Mesenchymal stem cell (in vitro differentiated cells and primary cell): ENCODE measurements around the gene SRGAP3.

Source experiments
- DNase-seq: peaks from one replicate; pipeline ENCODE4 v3.0.0-alpha.2; 2013
- H2AFZ ChIP-seq: one replicate; pipeline ENCODE4 v1.6.1; 2013; ENCODE audit warnings: low read depth, mild to moderate bottlenecking, control low read depth, inconsistent platforms, low read length, moderate library complexity
- H2AK5ac ChIP-seq: 2 replicates; pipeline ENCODE4 v1.6.1; 2013; ENCODE audit warnings: low read length, moderate library complexity, mild to moderate bottlenecking, inconsistent platforms; ENCODE audit not compliant: severe bottlenecking
- H2BK120ac ChIP-seq: one replicate; pipeline ENCODE4 v1.6.1; 2013; ENCODE audit warnings: low read depth, mild to moderate bottlenecking, inconsistent platforms, low read length, moderate library complexity
- H2BK12ac ChIP-seq, 2 experiments: one replicate each; pipeline ENCODE4 v1.6.1; 2013; ENCODE audit warnings: inconsistent platforms in 2 of 2, low read length in 2 of 2, mild to moderate bottlenecking in 2 of 2, moderate library complexity in 2 of 2, control low read depth in 1 of 2
- H2BK15ac ChIP-seq: one replicate; pipeline ENCODE4 v1.6.1; 2013; ENCODE audit warnings: mild to moderate bottlenecking, low read depth, inconsistent platforms; ENCODE audit not compliant: poor library complexity, severe bottlenecking
- H2BK5ac ChIP-seq: 2 replicates; pipeline ENCODE4 v1.6.1; 2013; ENCODE audit warnings: low read depth, mild to moderate bottlenecking, low read length, control low read depth, inconsistent platforms; ENCODE audit not compliant: poor library complexity, severe bottlenecking
- H3K14ac ChIP-seq, 2 experiments: one replicate each; pipeline ENCODE4 v1.6.1; 2013; ENCODE audit warnings: inconsistent platforms in 2 of 2, low read length in 2 of 2, control low read depth in 1 of 2, mild to moderate bottlenecking in 1 of 2, moderate library complexity in 1 of 2
- H3K18ac ChIP-seq, 2 experiments: one replicate each; pipeline ENCODE4 v1.6.1; 2013; ENCODE audit warnings: inconsistent platforms in 2 of 2, low read length in 2 of 2, control low read depth in 1 of 2, low read depth in 1 of 2, mild to moderate bottlenecking in 1 of 2
- H3K23ac ChIP-seq, 2 experiments: one replicate each; pipeline ENCODE4 v1.6.1; 2013; ENCODE audit warnings: inconsistent platforms in 2 of 2, low read length in 2 of 2, mild to moderate bottlenecking in 2 of 2, moderate library complexity in 2 of 2, control low read depth in 1 of 2
- H3K27ac ChIP-seq: 2 replicates; pipeline ENCODE4 v1.5.1; 2013; ENCODE audit warnings: mild to moderate bottlenecking, moderate library complexity, low read length, control low read depth, inconsistent platforms; ENCODE audit not compliant: poor library complexity, severe bottlenecking
- H3K27me3 ChIP-seq, 2 experiments: 2 replicates each; pipeline versions ENCODE4 v1.6.1 to v1.7.0; 2013; ENCODE audit warnings: low read length in 2 of 2, mild to moderate bottlenecking in 2 of 2, moderate library complexity in 2 of 2, control low read depth in 1 of 2, inconsistent platforms in 1 of 2; ENCODE audit not compliant: control insufficient read depth in 1 of 2, insufficient read depth in 1 of 2
- H3K36me3 ChIP-seq, 2 experiments: 2 replicates each; pipeline versions ENCODE4 v1.6.1 to v1.7.0; 2013; ENCODE audit warnings: low read length in 2 of 2, control low read depth in 1 of 2, inconsistent platforms in 1 of 2, low read depth in 1 of 2, mild to moderate bottlenecking in 1 of 2; ENCODE audit not compliant: insufficient read depth in 2 of 2, control insufficient read depth in 1 of 2
- H3K4ac ChIP-seq, 2 experiments: one replicate each; pipeline ENCODE4 v1.6.1; 2013; ENCODE audit warnings: inconsistent platforms in 2 of 2, low read length in 2 of 2, mild to moderate bottlenecking in 2 of 2, moderate library complexity in 2 of 2, control low read depth in 1 of 2, low read depth in 1 of 2
- H3K4me1 ChIP-seq: 2 replicates; pipeline ENCODE4 v1.6.1; 2013; ENCODE audit warnings: low read depth, low read length, control low read depth; ENCODE audit not compliant: control insufficient read depth, insufficient read depth
- H3K4me2 ChIP-seq: 2 replicates; pipeline ENCODE4 v1.6.1; 2013; ENCODE audit warnings: low read length, mild to moderate bottlenecking, inconsistent platforms; ENCODE audit not compliant: poor library complexity, severe bottlenecking
- H3K4me3 ChIP-seq, 2 experiments: 2 replicates each; pipeline versions ENCODE4 v1.5.1 to v1.7.0; 2013; ENCODE audit warnings: low read length in 2 of 2, mild to moderate bottlenecking in 2 of 2, control low read depth in 1 of 2, low read depth in 1 of 2; ENCODE audit not compliant: insufficient read depth in 1 of 2
- H3K79me1 ChIP-seq: replicated peaks from 2 replicates; pipeline ENCODE4 v1.6.1; 2013; ENCODE audit warnings: mild to moderate bottlenecking, control low read depth, low read length, inconsistent platforms; ENCODE audit not compliant: poor library complexity, severe bottlenecking
- H3K9ac ChIP-seq: 2 replicates; pipeline ENCODE4 v1.7.0; 2013; ENCODE audit warnings: mild to moderate bottlenecking, low read length, moderate library complexity
- H3K9me3 ChIP-seq: 2 replicates; pipeline ENCODE4 v1.7.0; 2013; ENCODE audit warnings: mild to moderate bottlenecking, low read length; ENCODE audit not compliant: control insufficient read depth
- H4K8ac ChIP-seq: one replicate; pipeline ENCODE4 v1.6.1; 2013; ENCODE audit warnings: inconsistent platforms, mild to moderate bottlenecking, low read length, moderate library complexity
- H4K91ac ChIP-seq: one replicate; pipeline ENCODE4 v1.6.1; 2013; ENCODE audit warnings: mild to moderate bottlenecking, low read length, inconsistent platforms
- WGBS: methylation state at CpG from one replicate; pipeline ENCODE4 v1.1.7; 2013; ENCODE audit warnings: mixed read lengths; 5-methylcytosine and 5-hydroxymethylcytosine counted together

Gene SRGAP3

GRCh38 chr3:8985411-8985831 is 264.0 kb downstream of the SRGAP3 start:
- no peak overlapping the region for H3K4me2 ChIP-seq
- no peak overlapping the region for H3K4me3 ChIP-seq
- no peaks in the 10 kb centered on the region for H3K4me1 ChIP-seq
- no peaks in the 10 kb centered on the region for H3K79me1 ChIP-seq
- H2BK15ac ChIP-seq = peak overlapping the region; percentile 2
- no peak overlapping the region for H3K9ac ChIP-seq
- no peak overlapping the region for H3K14ac ChIP-seq
- no peak overlapping the region for H3K27ac ChIP-seq
- no peak overlapping the region for H3K23ac ChIP-seq
- no peak for DNase-seq
- WGBS = 95% methylated on average over 37 of the region's 37 CpGs
- peaks cover 0 to 7% of the 10 kb centered on the region in 2 experiments for H3K36me3 ChIP-seq
- H2BK120ac ChIP-seq = no peak overlapping the region
- no peak overlapping the region for H2BK5ac ChIP-seq
- no peak overlapping the region for H3K18ac ChIP-seq
- no peak overlapping the region for H4K91ac ChIP-seq
- H2BK12ac ChIP-seq = no peak overlapping the region
- H4K8ac ChIP-seq = no peak overlapping the region
- no peak overlapping the region for H3K4ac ChIP-seq
- no peaks in the 10 kb centered on the region for H3K9me3 ChIP-seq
- peaks cover 0 to 16% of the 10 kb centered on the region in 2 experiments for H3K27me3 ChIP-seq
- H2AFZ ChIP-seq = no peak overlapping the region
- no peak overlapping the region for H2AK5ac ChIP-seq

GRCh38 chr3:8984526-8984925 is 264.9 kb downstream of the SRGAP3 start:
- no peak overlapping the region for H2BK5ac ChIP-seq
- no peak for DNase-seq
- no peak overlapping the region for H3K27ac ChIP-seq
- H3K14ac ChIP-seq = no peak overlapping the region
- no peak overlapping the region for H2AFZ ChIP-seq
- peaks cover 0 to 25% of the 10 kb centered on the region in 2 experiments for H3K27me3 ChIP-seq
- H4K8ac ChIP-seq = no peak overlapping the region
- no peak overlapping the region for H3K23ac ChIP-seq
- no peaks in the 10 kb centered on the region for H3K9me3 ChIP-seq
- no peaks in the 10 kb centered on the region for H3K4me1 ChIP-seq
- H2BK12ac ChIP-seq = no peak overlapping the region
- no peak overlapping the region for H3K4me2 ChIP-seq
- no peak overlapping the region for H3K18ac ChIP-seq
- H2AK5ac ChIP-seq = no peak overlapping the region
- no peaks in the 10 kb centered on the region for H3K79me1 ChIP-seq
- H3K9ac ChIP-seq = no peak overlapping the region
- no peak overlapping the region for H4K91ac ChIP-seq
- no peak overlapping the region for H3K4me3 ChIP-seq
- no peaks in the 10 kb centered on the region for H3K36me3 ChIP-seq
- no peak overlapping the region for H2BK120ac ChIP-seq
- no peak overlapping the region for H3K4ac ChIP-seq
- WGBS = 96% methylated on average over 4 of the region's 7 CpGs
- H2BK15ac ChIP-seq = no peak overlapping the region

GRCh38 chr3:8984081-8984480 is 265.4 kb downstream of the SRGAP3 start:
- H3K36me3 ChIP-seq = no peaks in the 10 kb centered on the region
- H3K9ac ChIP-seq = no peak overlapping the region
- H4K91ac ChIP-seq = no peak overlapping the region
- no peak overlapping the region for H3K23ac ChIP-seq
- DNase-seq = no peak
- H3K79me1 ChIP-seq = no peaks in the 10 kb centered on the region
- H3K4me3 ChIP-seq = no peak overlapping the region
- no peaks in the 10 kb centered on the region for H3K4me1 ChIP-seq
- H3K27me3 ChIP-seq = peaks cover 0 to 29% of the 10 kb centered on the region in 2 experiments
- H3K27ac ChIP-seq = no peak overlapping the region
- no peak overlapping the region for H3K18ac ChIP-seq
- H3K4me2 ChIP-seq = no peak overlapping the region
- no peak overlapping the region for H2BK120ac ChIP-seq
- no peak overlapping the region for H3K4ac ChIP-seq
- no peak overlapping the region for H4K8ac ChIP-seq
- H3K9me3 ChIP-seq = peaks cover 3% of the 10 kb centered on the region
- no peak overlapping the region for H2BK12ac ChIP-seq
- no peak overlapping the region for H2BK5ac ChIP-seq
- no peak overlapping the region for H3K14ac ChIP-seq
- H2BK15ac ChIP-seq = no peak overlapping the region
- 97% methylated on average over 3 of the region's 6 CpGs for WGBS
- H2AK5ac ChIP-seq = no peak overlapping the region
- no peak overlapping the region for H2AFZ ChIP-seq

- H3K4me2 ChIP-seq = no peak overlapping the region
- H4K8ac ChIP-seq = no peak overlapping the region
- DNase-seq = no peak
- no peak overlapping the region for H3K4ac ChIP-seq
- no peaks in the 10 kb centered on the region for H3K79me1 ChIP-seq
- no peak overlapping the region for H3K23ac ChIP-seq
- H3K4me3 ChIP-seq = no peak overlapping the region
- H3K14ac ChIP-seq = no peak overlapping the region
- no peak overlapping the region for H2BK12ac ChIP-seq
- no peak overlapping the region for H3K18ac ChIP-seq
- no peak overlapping the region for H4K91ac ChIP-seq
- H3K27ac ChIP-seq = no peak overlapping the region
- H3K4me1 ChIP-seq = no peaks in the 10 kb centered on the region
- H3K9ac ChIP-seq = no peak overlapping the region
- peaks cover 0 to 32% of the 10 kb centered on the region in 2 experiments for H3K27me3 ChIP-seq
- H2BK5ac ChIP-seq = no peak overlapping the region
- WGBS = 87% methylated on average over 5 of the region's 5 CpGs
- H2AK5ac ChIP-seq = no peak overlapping the region
- no peak overlapping the region for H2BK15ac ChIP-seq
- no peak overlapping the region for H2AFZ ChIP-seq
- no peak overlapping the region for H2BK120ac ChIP-seq
- no peaks in the 10 kb centered on the region for H3K36me3 ChIP-seq
- peaks cover 8% of the 10 kb centered on the region for H3K9me3 ChIP-seq
These were observed 265.9 kb downstream of the SRGAP3 start for GRCh38 chr3:8983591-8983990.
